NT2/D1 (cell line): ENCODE measurements around the gene APBA2.

Experiments
- SUZ12 ChIP-seq: IDR thresholded peaks from 2 replicates; pipeline ENCODE4 v1.6.1; 2011; ENCODE audit not compliant: insufficient read length, insufficient read depth; ENCODE audit errors: extremely low read depth
- YY1 ChIP-seq: IDR thresholded peaks from 2 replicates; pipeline ENCODE4 v1.6.1; 2011; ENCODE audit not compliant: insufficient read length, insufficient read depth
- ZNF274 ChIP-seq: IDR thresholded peaks from 2 replicates; pipeline ENCODE4 v1.6.1; 2011; ENCODE audit warnings: mild to moderate bottlenecking, low read depth, low read length

DNA sequence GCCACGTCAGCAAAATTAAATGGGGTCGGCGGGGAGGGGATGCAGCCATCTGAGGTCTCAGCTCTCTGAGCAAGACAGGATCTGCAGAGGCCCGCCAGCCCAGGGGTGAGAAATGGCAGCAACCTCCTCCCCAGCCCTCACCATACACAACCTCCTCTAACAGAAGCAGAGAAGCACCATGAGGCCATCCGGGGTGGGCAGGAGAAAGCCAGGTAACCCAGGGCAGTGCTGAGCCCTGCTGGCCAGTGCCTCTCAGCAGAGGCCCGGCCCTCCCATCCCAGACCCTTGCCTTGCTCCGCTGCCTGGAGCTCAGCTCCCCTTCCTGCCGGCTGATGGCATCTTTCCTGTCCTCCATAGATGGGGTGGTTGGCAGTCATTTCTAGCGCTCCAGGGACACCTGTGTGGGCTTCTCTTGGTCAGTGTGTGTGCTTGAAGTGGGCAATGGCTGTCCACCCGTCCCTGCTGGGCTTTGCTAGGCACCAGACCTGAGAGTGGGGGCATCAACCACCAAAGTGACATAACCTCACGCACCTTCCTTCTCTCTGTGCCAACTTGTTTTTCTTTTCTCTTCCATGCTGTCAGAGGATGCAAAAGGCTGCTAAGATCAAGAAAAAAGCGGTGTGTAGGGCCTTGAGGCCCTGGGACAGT, 208.0 kb downstream of the APBA2 start:
- TF ChIP-seq ZNF274 (no peak), YY1 (no peak), SUZ12 (no peak)
